A204.1 (cell line): ENCODE measurements around the gene IFT80.
A peak's percentile ranks its signal among the peaks of the same experiment; 100 is the strongest.

Experiments
- FAIRE-seq: peaks from 2 replicates; lab custom pipeline; 2012; peaks lifted over from hg19 to GRCh38; lab: Jason Lieb, UNC

The IFT80 gene

GRCh38 chr3:160399125-160400029, at the start of gene IFT80, which contains the start of gene SMC4:
IFT80 (minus strand) TSS chr3:160399225; CDS start chr3:160384600, 14,625 bp downstream.
SMC4 (plus strand) TSS chr3:160399650; CDS start chr3:160400827, 1,177 bp downstream.
- peak; percentile 96 for FAIRE-seq

GRCh38 chr3:160447544-160447943, 48.5 kb upstream of the IFT80 start:
- FAIRE-seq, result no peak

GRCh38 chr3:160446522-160447056, 47.6 kb upstream of the IFT80 start:
- no peak for FAIRE-seq

- FAIRE-seq, result no peak
Observed at GRCh38 chr3:160445854-160446253, 46.8 kb upstream of the IFT80 start.

- no peak for FAIRE-seq
Observed at GRCh38 chr3:160444411-160444810, 45.4 kb upstream of the IFT80 start.

GRCh38 chr3:160440687-160441086, 41.7 kb upstream of the IFT80 start:
- no peak for FAIRE-seq

GRCh38 chr3:160437083-160437455, 38.0 kb upstream of the IFT80 start:
- no peak for FAIRE-seq

GRCh38 chr3:160435747-160436146, 36.7 kb upstream of the IFT80 start:
- no peak for FAIRE-seq

- FAIRE-seq, result no peak
Observed at GRCh38 chr3:160435095-160435494, 36.1 kb upstream of the IFT80 start.

GRCh38 chr3:160434071-160434470, 35.0 kb upstream of the IFT80 start:
- FAIRE-seq, result no peak

- no peak for FAIRE-seq
Observed at GRCh38 chr3:160427832-160428424, 28.9 kb upstream of the IFT80 start.

GRCh38 chr3:160417311-160417710, 18.3 kb upstream of the IFT80 start:
- FAIRE-seq, result no peak

- FAIRE-seq, result peak; percentile 93
Observed at GRCh38 chr3:160413613-160414248, 14.7 kb upstream of the IFT80 start.

- no peak for FAIRE-seq
Observed at GRCh38 chr3:160412477-160412876, 13.5 kb upstream of the IFT80 start.

- FAIRE-seq, result peak; percentile 46
Observed at GRCh38 chr3:160409812-160410610, 11.0 kb upstream of the IFT80 start.

GRCh38 chr3:160403796-160404470, 4.9 kb upstream of the IFT80 start:
- FAIRE-seq, result no peak

- no peak for FAIRE-seq
Observed at GRCh38 chr3:160403028-160403545, 4.1 kb upstream of the IFT80 start.

GRCh38 chr3:160402221-160403027, 3.4 kb upstream of the IFT80 start:
- FAIRE-seq, result no peak

- FAIRE-seq, result peak; percentile 49
Observed at GRCh38 chr3:160401291-160402095, 2.5 kb upstream of the IFT80 start.
